ENCODE measurements around the gene SORCS3. TPM values are rescaled to one million over a fixed set of nuclear protein-coding genes. Genes with fewer than 3 reads are reported as not detected.

Gene SORCS3
- total RNA-seq, 2 donors from 2014 or later: 0.68 TPM; not detected in 1

- 85 to 100% methylated on average over 1 of the region's 1 CpG for WGBS, 2 experiments (ENCODE audit: insufficient coverage in 1 of 2, insufficient read length in 1 of 2)
- no peak for DNase-seq
- TF ChIP-seq, protein P1, sequence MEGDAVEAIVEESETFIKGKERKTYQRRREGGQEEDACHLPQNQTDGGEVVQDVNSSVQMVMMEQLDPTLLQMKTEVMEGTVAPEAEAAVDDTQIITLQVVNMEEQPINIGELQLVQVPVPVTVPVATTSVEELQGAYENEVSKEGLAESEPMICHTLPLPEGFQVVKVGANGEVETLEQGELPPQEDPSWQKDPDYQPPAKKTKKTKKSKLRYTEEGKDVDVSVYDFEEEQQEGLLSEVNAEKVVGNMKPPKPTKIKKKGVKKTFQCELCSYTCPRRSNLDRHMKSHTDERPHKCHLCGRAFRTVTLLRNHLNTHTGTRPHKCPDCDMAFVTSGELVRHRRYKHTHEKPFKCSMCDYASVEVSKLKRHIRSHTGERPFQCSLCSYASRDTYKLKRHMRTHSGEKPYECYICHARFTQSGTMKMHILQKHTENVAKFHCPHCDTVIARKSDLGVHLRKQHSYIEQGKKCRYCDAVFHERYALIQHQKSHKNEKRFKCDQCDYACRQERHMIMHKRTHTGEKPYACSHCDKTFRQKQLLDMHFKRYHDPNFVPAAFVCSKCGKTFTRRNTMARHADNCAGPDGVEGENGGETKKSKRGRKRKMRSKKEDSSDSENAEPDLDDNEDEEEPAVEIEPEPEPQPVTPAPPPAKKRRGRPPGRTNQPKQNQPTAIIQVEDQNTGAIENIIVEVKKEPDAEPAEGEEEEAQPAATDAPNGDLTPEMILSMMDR (conservative IDR thresholded peaks at IDR 0.05): peak; percentile 60
- Histone ChIP-seq H3K4me1 (ENCODE audit: control insufficient read depth, insufficient read depth, low read length) (no peaks in the 10 kb centered on the region), H3K4me3 (ENCODE audit: low read length) (no peak overlapping the region), H3K27ac (ENCODE audit: low read depth, low read length) (no peak overlapping the region), H3K27me3 (ENCODE audit: control insufficient read depth, insufficient read depth, low read length, poor library complexity, severe bottlenecking) (peaks cover 6% of the 10 kb centered on the region), H3K36me3 (ENCODE audit: control insufficient read depth, insufficient read depth, low read length) (no peaks in the 10 kb centered on the region), H3K9ac (ENCODE audit: extremely low read depth, low read length, poor library complexity, severe bottlenecking) (no peak overlapping the region), H3K9me3 (ENCODE audit: control insufficient read depth, low read length) (no peaks in the 10 kb centered on the region)
- Mint-ChIP-seq H3K4me1 (no peaks in the 10 kb centered on the region), H3K36me3 (ENCODE audit: low read depth) (no peaks in the 10 kb centered on the region), H3K27ac (no peak overlapping the region), H3K4me3 (no peak overlapping the region), H3K27me3 (ENCODE audit: insufficient read depth) (peaks cover 13% of the 10 kb centered on the region), H3K9me3 (no peaks in the 10 kb centered on the region)
Observed at GRCh38 chr10:105070249-105070648, 429.2 kb downstream of the SORCS3 start.

DNA sequence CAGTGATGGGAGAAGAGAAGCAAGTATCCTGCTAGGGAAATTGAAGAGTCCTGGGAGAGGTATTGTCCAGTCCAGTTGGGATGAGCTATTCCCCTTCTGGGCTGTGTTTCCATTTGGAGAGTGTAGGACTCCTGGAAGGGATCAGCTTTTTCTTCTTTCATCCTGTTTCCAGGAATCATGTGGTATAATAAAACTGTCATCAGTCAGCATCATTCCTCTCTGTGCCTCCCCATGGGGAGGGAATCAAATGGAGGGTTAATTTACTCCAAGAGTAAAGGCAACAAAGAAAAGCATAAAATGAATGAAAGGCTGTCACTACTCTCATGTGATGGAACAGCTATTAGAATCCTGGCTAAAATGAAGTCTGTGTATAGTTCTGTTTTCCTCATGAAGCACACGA, 429.9 kb downstream of the SORCS3 start:
- no peaks in the 10 kb centered on the region for H3K9me3 Mint-ChIP-seq
- H3K4me1 ChIP-seq (ENCODE audit: control insufficient read depth, insufficient read depth, low read length): no peaks in the 10 kb centered on the region
- no peaks in the 10 kb centered on the region for H3K9me3 ChIP-seq (ENCODE audit: control insufficient read depth, low read length)
- H3K36me3 Mint-ChIP-seq (ENCODE audit: low read depth): no peaks in the 10 kb centered on the region
- WGBS, 2 experiments (ENCODE audit: insufficient coverage in 1 of 2, insufficient read length in 1 of 2): 89 to 100% methylated on average over 1 of the region's 1 CpG
- H3K4me3 Mint-ChIP-seq: no peak overlapping the region
- H3K4me1 Mint-ChIP-seq: no peaks in the 10 kb centered on the region
- no peaks in the 10 kb centered on the region for H3K36me3 ChIP-seq (ENCODE audit: control insufficient read depth, insufficient read depth, low read length)
- no peak for DNase-seq
- no peak overlapping the region for H3K27ac ChIP-seq (ENCODE audit: low read depth, low read length)
- H3K27ac Mint-ChIP-seq: no peak overlapping the region
- peaks cover 13% of the 10 kb centered on the region for H3K27me3 Mint-ChIP-seq (ENCODE audit: insufficient read depth)
- peaks cover 6% of the 10 kb centered on the region for H3K27me3 ChIP-seq (ENCODE audit: control insufficient read depth, insufficient read depth, low read length, poor library complexity, severe bottlenecking)
- no peak overlapping the region for H3K4me3 ChIP-seq (ENCODE audit: low read length)
- H3K9ac ChIP-seq (ENCODE audit: extremely low read depth, low read length, poor library complexity, severe bottlenecking): no peak overlapping the region
- TF ChIP-seq, protein P1 (conservative IDR thresholded peaks at IDR 0.05): no peak

DNA sequence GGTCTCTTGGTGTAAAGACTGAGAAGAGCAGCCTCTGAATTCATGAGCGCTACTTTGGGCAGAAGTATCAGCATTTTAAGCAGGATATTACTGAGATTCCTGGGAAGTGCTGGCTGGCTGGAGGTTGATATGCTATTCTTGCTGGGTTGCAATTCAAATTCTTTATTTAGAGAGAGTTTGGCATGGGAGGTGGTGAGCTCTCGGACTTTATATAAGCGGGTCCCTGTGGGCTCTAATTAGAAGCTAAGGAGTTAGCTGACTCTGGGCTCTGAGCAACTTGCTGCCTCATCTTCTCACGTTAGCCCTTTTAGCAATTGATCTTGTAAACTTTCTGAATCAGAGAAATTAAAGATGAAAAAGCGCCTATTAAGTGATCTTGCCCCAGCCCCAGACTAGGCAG, 430.9 kb downstream of the SORCS3 start:
- no peaks in the 10 kb centered on the region for H3K4me1 ChIP-seq (ENCODE audit: control insufficient read depth, insufficient read depth, low read length)
- no peak overlapping the region for H3K9ac ChIP-seq (ENCODE audit: extremely low read depth, low read length, poor library complexity, severe bottlenecking)
- H3K9me3 Mint-ChIP-seq: no peaks in the 10 kb centered on the region
- 85 to 93% methylated on average over 3 to 5 of the region's 5 CpGs for WGBS, 2 experiments (ENCODE audit: insufficient coverage in 1 of 2, insufficient read length in 1 of 2)
- H3K27me3 ChIP-seq (ENCODE audit: control insufficient read depth, insufficient read depth, low read length, poor library complexity, severe bottlenecking): peaks cover 6% of the 10 kb centered on the region
- peaks cover 13% of the 10 kb centered on the region for H3K27me3 Mint-ChIP-seq (ENCODE audit: insufficient read depth)
- TF ChIP-seq, protein P1 (conservative IDR thresholded peaks at IDR 0.05): no peak
- DNase-seq: no peak
- no peaks in the 10 kb centered on the region for H3K36me3 ChIP-seq (ENCODE audit: control insufficient read depth, insufficient read depth, low read length)
- H3K36me3 Mint-ChIP-seq (ENCODE audit: low read depth): no peaks in the 10 kb centered on the region
- no peak overlapping the region for H3K4me3 ChIP-seq (ENCODE audit: low read length)
- no peak overlapping the region for H3K4me3 Mint-ChIP-seq
- H3K9me3 ChIP-seq (ENCODE audit: control insufficient read depth, low read length): no peaks in the 10 kb centered on the region
- H3K4me1 Mint-ChIP-seq: no peaks in the 10 kb centered on the region
- no peak overlapping the region for H3K27ac Mint-ChIP-seq
- H3K27ac ChIP-seq (ENCODE audit: low read depth, low read length): no peak overlapping the region

All from endodermal cell (in vitro differentiated cells).